Measurements from ENCODE around the gene CDH19.

CDH19 gene

GRCh38 chr18:66457245-66457644 is 146.6 kb downstream of the CDH19 start:
- DNase-seq (ENCODE audit: low read depth in 2 of 3, low spot score in 1 of 3) = no peak
